Measurements from ENCODE around the gene PLOD3. TPM values are rescaled to one million over a fixed set of nuclear protein-coding genes. Genes with fewer than 3 reads are reported as not detected.

The PLOD3 gene
- total RNA-seq, 1 experiment from 2014 or later = 134 TPM

DNA sequence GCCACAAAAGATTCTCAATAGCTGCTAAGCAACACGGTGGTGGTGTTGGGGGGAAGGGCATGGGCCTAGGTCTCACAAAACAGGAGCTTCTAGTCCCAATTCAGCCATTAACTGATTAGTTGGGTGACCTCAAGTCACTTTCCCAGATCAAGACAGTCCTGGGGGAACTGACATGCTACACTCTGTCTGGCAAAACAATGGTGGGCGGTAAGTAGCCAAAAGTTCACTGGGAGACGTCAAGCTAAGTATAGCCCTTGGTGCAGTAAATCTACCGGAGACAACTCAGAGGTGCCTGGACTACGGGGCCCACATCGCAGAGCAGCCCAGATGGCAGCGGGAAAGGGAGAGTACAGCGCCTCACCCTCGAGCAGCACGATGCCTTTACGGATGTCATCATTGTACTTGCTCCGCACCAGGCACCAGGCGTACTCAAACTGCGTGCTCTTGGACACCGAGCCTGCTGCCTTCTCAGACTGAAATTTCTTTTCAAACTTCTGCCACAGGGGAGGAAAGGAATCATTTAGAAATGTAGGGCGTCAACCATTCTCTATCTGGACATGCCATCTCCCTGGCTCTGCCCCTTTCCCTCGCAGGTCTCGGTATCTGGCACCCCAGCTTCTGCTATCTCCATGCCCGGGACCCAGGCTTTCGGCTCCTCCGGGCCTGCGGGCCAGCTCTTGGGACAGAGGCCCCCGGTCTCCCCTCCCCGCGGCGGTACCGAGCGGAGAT, 26.4 kb upstream of the PLOD3 start:
- peaks cover 54% of the 10 kb centered on the region for H3K36me3 Mint-ChIP-seq (ENCODE audit: insufficient read depth, unreplicated experiment)
- no peaks in the 10 kb centered on the region for H3K27me3 Mint-ChIP-seq (ENCODE audit: insufficient read depth, unreplicated experiment)
- ChIA-PET CTCF (interaction anchor here (0.5 to 4.5 kb wide), 30 partner anchors 10 to 551 kb away, joined by 3 to 55 read pairs (median 5); partner anchors contain the start of genes PLOD3, VGF and ZNHIT1), POLR2A (interaction anchor here (0.6 to 4.4 kb wide), 18 partner anchors 8 to 814 kb away, joined by 3 to 78 read pairs (median 6); partner anchors contain the start of genes IFT22, MEPCE, PLOD3 and POP7)
- no peak for DNase-seq (ENCODE audit: unreplicated experiment)
- H3K4me3 Mint-ChIP-seq (ENCODE audit: unreplicated experiment) = peak overlapping the region; percentile 80
- intact Hi-C loops (cut with micrococcal nuclease) = loop anchor here (1.0 to 5.0 kb wide), 3 partner anchors 26 to 100 kb away; partner anchors contain the start of gene ZNHIT1
- TF ChIP-seq, protein P1, sequence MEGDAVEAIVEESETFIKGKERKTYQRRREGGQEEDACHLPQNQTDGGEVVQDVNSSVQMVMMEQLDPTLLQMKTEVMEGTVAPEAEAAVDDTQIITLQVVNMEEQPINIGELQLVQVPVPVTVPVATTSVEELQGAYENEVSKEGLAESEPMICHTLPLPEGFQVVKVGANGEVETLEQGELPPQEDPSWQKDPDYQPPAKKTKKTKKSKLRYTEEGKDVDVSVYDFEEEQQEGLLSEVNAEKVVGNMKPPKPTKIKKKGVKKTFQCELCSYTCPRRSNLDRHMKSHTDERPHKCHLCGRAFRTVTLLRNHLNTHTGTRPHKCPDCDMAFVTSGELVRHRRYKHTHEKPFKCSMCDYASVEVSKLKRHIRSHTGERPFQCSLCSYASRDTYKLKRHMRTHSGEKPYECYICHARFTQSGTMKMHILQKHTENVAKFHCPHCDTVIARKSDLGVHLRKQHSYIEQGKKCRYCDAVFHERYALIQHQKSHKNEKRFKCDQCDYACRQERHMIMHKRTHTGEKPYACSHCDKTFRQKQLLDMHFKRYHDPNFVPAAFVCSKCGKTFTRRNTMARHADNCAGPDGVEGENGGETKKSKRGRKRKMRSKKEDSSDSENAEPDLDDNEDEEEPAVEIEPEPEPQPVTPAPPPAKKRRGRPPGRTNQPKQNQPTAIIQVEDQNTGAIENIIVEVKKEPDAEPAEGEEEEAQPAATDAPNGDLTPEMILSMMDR (IDR thresholded peaks at IDR 0.05; ENCODE audit: unreplicated experiment) = no peak
- H3K9me3 Mint-ChIP-seq (ENCODE audit: unreplicated experiment) = no peaks in the 10 kb centered on the region
- peaks cover 5% of the 10 kb centered on the region for H3K4me1 Mint-ChIP-seq (ENCODE audit: insufficient read depth, unreplicated experiment)
- no TSS peak for BruUV-seq (replicated peaks)
- peak overlapping the region; percentile 97 for H3K27ac Mint-ChIP-seq (ENCODE audit: low read depth, unreplicated experiment)

DNA sequence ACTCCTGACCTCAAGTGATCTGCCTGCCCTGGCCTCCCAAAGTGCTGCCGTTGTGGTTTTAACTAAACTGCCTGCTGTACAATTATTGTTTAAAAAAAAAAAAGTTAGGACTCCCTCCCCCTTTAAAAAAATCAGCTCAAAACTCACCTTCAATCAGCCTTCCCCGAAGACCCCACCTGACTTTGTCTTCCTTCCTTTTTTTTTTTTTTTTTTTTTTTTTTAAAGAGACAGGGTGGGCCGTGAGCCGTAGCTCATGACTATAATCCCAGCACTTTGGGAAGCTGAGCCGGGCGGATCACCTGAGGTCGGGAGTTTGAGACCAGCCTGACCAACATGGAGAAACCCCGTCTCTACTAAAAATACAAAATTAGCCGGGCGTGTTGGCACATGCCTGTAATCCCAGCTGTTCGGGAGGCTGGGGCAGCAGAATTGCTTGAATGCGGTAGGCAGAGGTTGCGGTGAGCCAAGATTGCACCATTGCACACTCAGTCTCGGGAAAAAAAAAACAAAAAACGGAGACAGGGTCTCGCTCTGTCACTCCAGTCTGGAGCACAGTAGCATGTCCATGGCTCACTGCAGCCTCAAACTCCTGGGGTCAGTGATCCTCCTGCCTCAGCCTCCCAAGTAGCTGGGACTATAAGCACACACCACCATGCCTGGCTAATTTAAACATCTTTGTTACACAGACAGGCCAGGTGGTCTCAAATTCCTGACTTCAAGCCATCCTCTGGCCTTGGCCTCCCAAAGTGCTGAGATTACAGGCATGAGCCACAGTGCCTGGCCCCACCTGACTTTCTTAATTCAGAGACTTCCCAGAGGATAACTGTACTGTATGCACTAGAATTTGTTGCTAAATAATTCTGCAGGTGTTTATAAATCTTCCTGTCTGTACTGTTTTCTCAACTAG, 24.3 kb upstream of the PLOD3 start:
- no peaks in the 10 kb centered on the region for H3K9me3 Mint-ChIP-seq (ENCODE audit: unreplicated experiment)
- peak overlapping the region; percentile 54 for H3K27ac Mint-ChIP-seq (ENCODE audit: low read depth, unreplicated experiment)
- no peaks in the 10 kb centered on the region for H3K4me1 Mint-ChIP-seq (ENCODE audit: insufficient read depth, unreplicated experiment)
- DNase-seq (ENCODE audit: unreplicated experiment) = peak; percentile 56
- ChIA-PET POLR2A (interaction anchor here (0.6 to 1.5 kb wide), 5 partner anchors 10 to 116 kb away, joined by 3 to 5 read pairs (median 4); partner anchors contain the start of genes PLOD3 and ZNHIT1), CTCF (interaction anchor here (0.6 to 1.1 kb wide), 3 partner anchors 24 to 1188 kb away, joined by 3 to 4 read pairs (median 3); partner anchors contain the start of genes PLOD3 and ZNHIT1)
- peaks cover 35% of the 10 kb centered on the region for H3K36me3 Mint-ChIP-seq (ENCODE audit: insufficient read depth, unreplicated experiment)
- intact Hi-C loops (cut with micrococcal nuclease) = loop anchor here (5.0 kb wide), 1 partner anchor 41 kb away; no protein-coding TSS in a partner anchor
- peak overlapping the region; percentile 31 for H3K4me3 Mint-ChIP-seq (ENCODE audit: unreplicated experiment)
- TF ChIP-seq, protein P1 (IDR thresholded peaks at IDR 0.05; ENCODE audit: unreplicated experiment) = no peak
- BruUV-seq (replicated peaks) = no TSS peak
- H3K27me3 Mint-ChIP-seq (ENCODE audit: insufficient read depth, unreplicated experiment) = no peaks in the 10 kb centered on the region

DNA sequence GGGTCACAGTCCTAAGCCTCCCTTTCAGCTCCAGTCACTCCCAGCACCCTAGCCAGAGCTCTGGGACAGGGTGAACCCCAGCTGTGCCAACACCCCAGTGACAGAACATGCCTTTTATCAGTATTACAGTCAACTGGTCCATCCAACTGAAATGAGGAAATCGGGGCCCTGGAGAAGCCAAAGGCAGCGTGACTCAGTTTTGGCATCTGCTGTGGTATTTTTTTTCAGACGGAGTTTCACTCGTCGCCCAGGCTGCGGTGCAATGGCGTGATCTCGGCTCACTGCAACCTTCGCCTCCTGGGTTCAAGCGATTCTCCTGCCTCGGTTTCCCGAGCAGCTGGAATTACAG, 23.6 kb upstream of the PLOD3 start:
- H3K9me3 Mint-ChIP-seq (ENCODE audit: unreplicated experiment) = no peaks in the 10 kb centered on the region
- ChIA-PET CTCF (interaction anchor here (0.9 to 1.1 kb wide), 2 partner anchors 23 to 42 kb away, joined by 3 to 4 read pairs; partner anchors contain the start of genes PLOD3 and ZNHIT1), POLR2A (interaction anchor here (0.6 to 1.5 kb wide), 5 partner anchors 11 to 115 kb away, joined by 3 to 5 read pairs (median 4); partner anchors contain the start of genes PLOD3 and ZNHIT1)
- TF ChIP-seq, protein P1 (IDR thresholded peaks at IDR 0.05; ENCODE audit: unreplicated experiment) = no peak
- intact Hi-C loops (cut with micrococcal nuclease) = loop anchor here (5.0 kb wide), 1 partner anchor 41 kb away; no protein-coding TSS in a partner anchor
- H3K4me3 Mint-ChIP-seq (ENCODE audit: unreplicated experiment) = no peak overlapping the region
- BruUV-seq (replicated peaks) = no TSS peak
- no peaks in the 10 kb centered on the region for H3K27me3 Mint-ChIP-seq (ENCODE audit: insufficient read depth, unreplicated experiment)
- H3K4me1 Mint-ChIP-seq (ENCODE audit: insufficient read depth, unreplicated experiment) = no peaks in the 10 kb centered on the region
- no peak for DNase-seq (ENCODE audit: unreplicated experiment)
- peaks cover 31% of the 10 kb centered on the region for H3K36me3 Mint-ChIP-seq (ENCODE audit: insufficient read depth, unreplicated experiment)
- H3K27ac Mint-ChIP-seq (ENCODE audit: low read depth, unreplicated experiment) = peak overlapping the region; percentile 54
